SHP77 treated with DMSO at 0.1 percent for 48 hours (cell line): ENCODE results near the gene SLC43A2.
"Not testable (repeated sequence)": the region's sequence is repeated elsewhere in the genome, so short reads cannot be mapped to it uniquely, and the experiment has no call there.

Experiments used
- DNase-seq: peaks from one replicate; lab custom pipeline; 2025; lab: John Stamatoyannopoulos, UW

SLC43A2 gene

GRCh38 chr17:1590029-1590746, 38.4 kb downstream of the SLC43A2 start:
- no peak for DNase-seq

- DNase-seq, result no peak
Measured at GRCh38 chr17:1588821-1589585, 39.6 kb downstream of the SLC43A2 start.

- DNase-seq, result no peak
Measured at GRCh38 chr17:1584167-1584566, 44.5 kb downstream of the SLC43A2 start.

GRCh38 chr17:1583556-1583955, 45.1 kb downstream of the SLC43A2 start:
- DNase-seq, result no peak

- no peak for DNase-seq
Measured at GRCh38 chr17:1582374-1582773, 46.3 kb downstream of the SLC43A2 start.

GRCh38 chr17:1580979-1581676, 47.5 kb downstream of the SLC43A2 start:
- DNase-seq, result no peak

- DNase-seq, result no peak
Measured at GRCh38 chr17:1578029-1578428, 50.6 kb downstream of the SLC43A2 start.

- no peak for DNase-seq
Measured at GRCh38 chr17:1577583-1578013, 51.0 kb downstream of the SLC43A2 start.

GRCh38 chr17:1577182-1577581, 51.5 kb downstream of the SLC43A2 start:
- DNase-seq, result no peak

GRCh38 chr17:1576500-1576899, 52.1 kb downstream of the SLC43A2 start:
- no peak for DNase-seq

- peak; percentile 79 for DNase-seq
Measured at GRCh38 chr17:1574697-1575471, 53.8 kb downstream of the SLC43A2 start.

GRCh38 chr17:1573932-1574696, 54.5 kb downstream of the SLC43A2 start:
- peak; percentile 79 for DNase-seq

- not testable (repeated sequence) for DNase-seq
Measured at GRCh38 chr17:1572646-1573045, 56.0 kb downstream of the SLC43A2 start.

- DNase-seq, result no peak
Measured at GRCh38 chr17:1571341-1571704, 57.3 kb downstream of the SLC43A2 start.

GRCh38 chr17:1568950-1569810, 59.5 kb downstream of the SLC43A2 start:
- DNase-seq, result peak; percentile 9

GRCh38 chr17:1566505-1567199, 62.0 kb downstream of the SLC43A2 start:
- no peak for DNase-seq

- no peak for DNase-seq
Measured at GRCh38 chr17:1565877-1566276, 62.8 kb downstream of the SLC43A2 start.

GRCh38 chr17:1563786-1564613, 64.6 kb downstream of the SLC43A2 start:
- DNase-seq, result peak; percentile 28

GRCh38 chr17:1563471-1563785, 65.2 kb downstream of the SLC43A2 start:
- DNase-seq, result not testable (repeated sequence)
